ENCODE data around the gene U2SURP. TPM values are rescaled to one million over a fixed set of nuclear protein-coding genes. Genes with fewer than 3 reads are reported as not detected.

Gene U2SURP
- total and polyA plus RNA-seq, 2 donors (not counting 3 experiments of a cell fraction or from before 2014, with no cell fraction given), result 12.6 to 92.4 TPM

DNA sequence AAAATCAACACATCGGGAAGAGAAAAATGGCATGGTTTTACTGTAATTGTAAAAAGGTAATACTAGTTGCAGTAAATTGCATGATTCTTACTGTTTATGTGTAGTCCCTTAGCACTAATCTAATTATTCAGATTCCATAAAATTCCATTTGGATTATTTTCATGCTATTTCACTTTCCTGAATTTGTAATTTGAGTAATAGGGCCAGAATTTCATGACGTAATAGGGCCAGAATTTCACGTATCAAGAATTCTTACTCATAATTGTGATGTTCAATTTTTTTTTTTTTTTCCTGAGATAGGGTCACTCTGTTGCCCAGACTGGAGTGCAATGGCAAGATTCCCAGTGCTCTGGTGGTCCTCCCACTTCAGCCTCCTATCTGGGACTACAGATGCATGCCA, 2.9 kb upstream of the U2SURP start:
- BruUV-seq (replicated peaks), result no TSS peak
- no peak overlapping the region for H3K4me3 ChIP-seq (replicated peaks in 1 of 3; ENCODE audit: insufficient read depth in 1 of 3, low read depth in 1 of 3, low read length in 3 of 3)
- DNase-seq (ENCODE audit: low read depth, low spot score) (no peak), FAIRE-seq (no peak)
- no peak overlapping the region for H2AFZ ChIP-seq (ENCODE audit: low read depth, low read length)
- POLR2A ChIA-PET, result no interaction called here
- H3K9me1 ChIP-seq (replicated peaks; ENCODE audit: control insufficient read depth, extremely low read depth, insufficient read depth, low read length), result no peaks in the 10 kb centered on the region
- dilution Hi-C loops (cut with MboI; ENCODE audit: extremely low pct_ligation_motif_present, low sequenced_read_pairs), result no loop called here
- intact Hi-C loops (cut with micrococcal nuclease), result no loop called here
- H3K27ac ChIP-seq (ENCODE audit: insufficient read depth, low read depth, low read length), result no peak overlapping the region
- peaks cover 2 to 6% of the 10 kb centered on the region in 2 experiments for H3K27me3 ChIP-seq (ENCODE audit: control insufficient read depth in 2 of 2, insufficient read depth in 2 of 2, low read length in 2 of 2)
- H3K9ac ChIP-seq (replicated peaks; ENCODE audit: extremely low read depth, insufficient read depth, low read length), result no peak overlapping the region
- CTCF ChIA-PET, result interaction anchor here (6.4 kb wide), 1 partner anchor 170 kb away, joined by 94 read pairs; no protein-coding TSS in a partner anchor
- no peaks in the 10 kb centered on the region for H3K9me3 ChIP-seq (replicated peaks; ENCODE audit: control insufficient read depth, insufficient read depth, low read length)
- no peaks in the 10 kb centered on the region for H4K20me1 ChIP-seq (replicated peaks; ENCODE audit: control insufficient read depth, extremely low read depth, insufficient read depth, low read length)
- TF ChIP-seq, protein P1, sequence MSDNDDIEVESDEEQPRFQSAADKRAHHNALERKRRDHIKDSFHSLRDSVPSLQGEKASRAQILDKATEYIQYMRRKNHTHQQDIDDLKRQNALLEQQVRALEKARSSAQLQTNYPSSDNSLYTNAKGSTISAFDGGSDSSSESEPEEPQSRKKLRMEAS (IDR thresholded peaks at IDR 0.05; ENCODE audit: insufficient read depth, insufficient read length), result no peak
- no peak for TF ChIP-seq MYC (IDR thresholded peaks at IDR 0.05; ENCODE audit: low read depth, low read length)
- no peak for TF ChIP-seq FOS (IDR thresholded peaks at IDR 0.05; ENCODE audit: borderline replicate concordance, insufficient read depth, low read length)
- no peak for TF ChIP-seq POLR2AphosphoS5 (IDR thresholded peaks at IDR 0.05; ENCODE audit: insufficient read depth, low read depth, low read length)
- TF ChIP-seq, protein P2, sequence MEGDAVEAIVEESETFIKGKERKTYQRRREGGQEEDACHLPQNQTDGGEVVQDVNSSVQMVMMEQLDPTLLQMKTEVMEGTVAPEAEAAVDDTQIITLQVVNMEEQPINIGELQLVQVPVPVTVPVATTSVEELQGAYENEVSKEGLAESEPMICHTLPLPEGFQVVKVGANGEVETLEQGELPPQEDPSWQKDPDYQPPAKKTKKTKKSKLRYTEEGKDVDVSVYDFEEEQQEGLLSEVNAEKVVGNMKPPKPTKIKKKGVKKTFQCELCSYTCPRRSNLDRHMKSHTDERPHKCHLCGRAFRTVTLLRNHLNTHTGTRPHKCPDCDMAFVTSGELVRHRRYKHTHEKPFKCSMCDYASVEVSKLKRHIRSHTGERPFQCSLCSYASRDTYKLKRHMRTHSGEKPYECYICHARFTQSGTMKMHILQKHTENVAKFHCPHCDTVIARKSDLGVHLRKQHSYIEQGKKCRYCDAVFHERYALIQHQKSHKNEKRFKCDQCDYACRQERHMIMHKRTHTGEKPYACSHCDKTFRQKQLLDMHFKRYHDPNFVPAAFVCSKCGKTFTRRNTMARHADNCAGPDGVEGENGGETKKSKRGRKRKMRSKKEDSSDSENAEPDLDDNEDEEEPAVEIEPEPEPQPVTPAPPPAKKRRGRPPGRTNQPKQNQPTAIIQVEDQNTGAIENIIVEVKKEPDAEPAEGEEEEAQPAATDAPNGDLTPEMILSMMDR (IDR thresholded peaks at IDR 0.05; ENCODE audit: extremely low read depth in 1 of 2, insufficient read depth in 1 of 2, low read depth in 1 of 2, low read length in 2 of 2), result no peak
- TF ChIP-seq POLR2A (IDR thresholded peaks at IDR 0.05; ENCODE audit: low read depth, low read length), result no peak
- no peak overlapping the region for H3K4me2 ChIP-seq (ENCODE audit: insufficient read depth, low read length)
- no peaks in the 10 kb centered on the region for H3K36me3 ChIP-seq (ENCODE audit: control insufficient read depth in 2 of 2, extremely low read depth in 1 of 2, insufficient read depth in 2 of 2, low read length in 2 of 2)
- peaks cover 16% of the 10 kb centered on the region for H3K4me1 ChIP-seq (ENCODE audit: control insufficient read depth, extremely low read depth, insufficient read depth, low read length)
- H3K79me2 ChIP-seq (ENCODE audit: control insufficient read depth, insufficient read depth, low read length), result peaks cover 19% of the 10 kb centered on the region
